ENCODE results near the gene ZNF12. TPM values are rescaled to one million over a fixed set of nuclear protein-coding genes. Genes with fewer than 3 reads are reported as not detected.
"Not testable (repeated sequence)": the region's sequence is repeated elsewhere in the genome, so short reads cannot be mapped to it uniquely, and the experiment has no call there.

The ZNF12 gene
- polyA plus RNA-seq, 1 experiment = 10.9 TPM

- H3K4me3 ChIP-seq (ENCODE audit: low read depth, low read length) = no peak overlapping the region
- no peak for TF ChIP-seq CTCF (IDR thresholded peaks at IDR 0.05; ENCODE audit: insufficient read depth, low read depth, low read length)
- H3K27me3 ChIP-seq (ENCODE audit: control insufficient read depth, insufficient read depth, low read length) = peaks cover 4% of the 10 kb centered on the region; the same call in 1 of the 2 replicates
- ChIA-PET POLR2A (no interaction called here), CTCF (no interaction called here)
- no peak for DNase-seq (ENCODE audit: low read depth)
- H3K36me3 ChIP-seq (ENCODE audit: control insufficient read depth, insufficient read depth, low read length) = no peaks in the 10 kb centered on the region
These were observed 11.4 kb upstream of the ZNF12 start for GRCh38 chr7:6718124-6718523.

- CTCF ChIA-PET; DNase-seq (ENCODE audit: low read depth); H3K4me3 ChIP-seq (ENCODE audit: low read depth, low read length); H3K36me3 ChIP-seq (ENCODE audit: control insufficient read depth, insufficient read depth, low read length); POLR2A ChIA-PET; H3K27me3 ChIP-seq (ENCODE audit: control insufficient read depth, insufficient read depth, low read length): not testable (repeated sequence)
These were observed 9.2 kb upstream of the ZNF12 start for GRCh38 chr7:6715898-6716297.

GRCh38 chr7:6714360-6714759, 7.6 kb upstream of the ZNF12 start:
- ChIA-PET POLR2A (no interaction called here), CTCF (no interaction called here)
- Histone ChIP-seq H3K27me3 (ENCODE audit: control insufficient read depth, insufficient read depth, low read length) (0 out of 2 replicates have a peak, but pooled peaks cover 2% of the 10 kb centered on the region), H3K36me3 (ENCODE audit: control insufficient read depth, insufficient read depth, low read length) (no peaks in the 10 kb centered on the region), H3K4me3 (ENCODE audit: low read depth, low read length) (no peak overlapping the region)
- no peak for DNase-seq (ENCODE audit: low read depth)
- no peak for TF ChIP-seq CTCF (IDR thresholded peaks at IDR 0.05; ENCODE audit: insufficient read depth, low read depth, low read length)

- no peak for DNase-seq (ENCODE audit: low read depth)
- TF ChIP-seq CTCF (IDR thresholded peaks at IDR 0.05; ENCODE audit: insufficient read depth, low read depth, low read length) = no peak
- POLR2A ChIA-PET = no interaction called here
- CTCF ChIA-PET = no interaction called here
- Histone ChIP-seq H3K36me3 (ENCODE audit: control insufficient read depth, insufficient read depth, low read length) (peaks cover 1% of the 10 kb centered on the region; the same call in 1 of the 2 replicates), H3K4me3 (ENCODE audit: low read depth, low read length) (no peak overlapping the region), H3K27me3 (ENCODE audit: control insufficient read depth, insufficient read depth, low read length) (no peaks in the 10 kb centered on the region)
These were observed 3.1 kb upstream of the ZNF12 start for GRCh38 chr7:6709808-6710207.

- CTCF ChIA-PET = no interaction called here
- no peak for TF ChIP-seq CTCF (IDR thresholded peaks at IDR 0.05; ENCODE audit: insufficient read depth, low read depth, low read length)
- H3K27me3 ChIP-seq (ENCODE audit: control insufficient read depth, insufficient read depth, low read length) = no peaks in the 10 kb centered on the region
- peaks cover 8% of the 10 kb centered on the region for H3K36me3 ChIP-seq (ENCODE audit: control insufficient read depth, insufficient read depth, low read length)
- no peak overlapping the region for H3K4me3 ChIP-seq (ENCODE audit: low read depth, low read length)
- no peak for DNase-seq (ENCODE audit: low read depth)
- POLR2A ChIA-PET = no interaction called here
These were observed 1.6 kb upstream of the ZNF12 start for GRCh38 chr7:6708304-6708703.

- DNase-seq (ENCODE audit: low read depth) = no peak
- POLR2A ChIA-PET = no interaction called here
- no peaks in the 10 kb centered on the region for H3K27me3 ChIP-seq (ENCODE audit: control insufficient read depth, insufficient read depth, low read length)
- peak overlapping the region; percentile 80 for H3K4me3 ChIP-seq (ENCODE audit: low read depth, low read length)
- no peak for TF ChIP-seq CTCF (IDR thresholded peaks at IDR 0.05; ENCODE audit: insufficient read depth, low read depth, low read length)
- CTCF ChIA-PET = no interaction called here
- peaks cover 15% of the 10 kb centered on the region for H3K36me3 ChIP-seq (ENCODE audit: control insufficient read depth, insufficient read depth, low read length)
These were observed 635 bp downstream of the ZNF12 start for GRCh38 chr7:6705959-6706665.

All from BJ (cell line).